ENCODE results near the gene ZNF134. TPM values are rescaled to one million over a fixed set of nuclear protein-coding genes. Genes with fewer than 3 reads are reported as not detected.
A peak's percentile ranks its signal among the peaks of the same experiment; 100 is the strongest.

The ZNF134 gene
- total and polyA plus RNA-seq, 9 of the 15 experiments (the other 6 are each of a cell fraction or from before 2014, with no cell fraction given), result 1.3 to 10.0 (median 5.7) TPM

DNA sequence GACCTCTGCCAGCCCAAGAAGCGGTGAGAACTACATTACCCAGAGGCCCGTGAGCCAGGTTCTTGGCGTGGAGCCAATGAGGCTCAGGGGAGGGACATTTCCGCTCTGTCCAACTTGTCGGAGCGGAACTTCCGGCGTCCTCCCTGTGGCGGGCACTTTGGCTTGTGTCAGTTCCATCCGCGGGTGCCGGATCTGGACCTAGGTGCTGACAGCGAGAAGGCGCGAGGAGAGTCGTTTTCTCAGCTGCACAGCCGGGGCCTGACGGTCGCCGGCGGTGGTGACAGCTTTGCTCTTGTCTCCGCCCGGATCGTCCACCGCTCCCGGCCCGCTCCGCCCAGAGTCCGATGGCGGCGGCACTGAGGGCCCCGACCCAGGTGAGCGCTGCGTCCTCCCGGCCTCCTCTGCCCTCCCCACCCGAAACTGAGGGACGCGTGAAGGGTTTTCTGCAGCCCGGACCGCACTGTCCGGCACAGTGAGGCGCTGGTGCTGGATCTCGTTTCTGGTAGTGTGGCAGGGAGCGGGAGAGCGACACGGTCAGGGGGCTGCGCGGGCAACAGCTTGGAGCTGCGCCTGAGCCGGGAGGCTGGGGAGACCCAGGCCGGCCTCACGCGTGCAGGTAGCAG lies 14.2 kb upstream of the ZNF134 start, which contains the start of gene ZNF530 (continued):
- TF ChIP-seq TSHZ1 (CRISPR knock-in tag; IDR thresholded peaks at IDR 0.05), result no peak
- no peak for TF ChIP-seq RNF219 (CRISPR knock-in tag; IDR thresholded peaks at IDR 0.05)
- TF ChIP-seq DDX20 (tag; IDR thresholded peaks at IDR 0.05; ENCODE audit: low read depth), result no peak
- no peak for TF ChIP-seq ZNF282 (CRISPR knock-in tag; IDR thresholded peaks at IDR 0.05)
- TF ChIP-seq, protein P1, sequence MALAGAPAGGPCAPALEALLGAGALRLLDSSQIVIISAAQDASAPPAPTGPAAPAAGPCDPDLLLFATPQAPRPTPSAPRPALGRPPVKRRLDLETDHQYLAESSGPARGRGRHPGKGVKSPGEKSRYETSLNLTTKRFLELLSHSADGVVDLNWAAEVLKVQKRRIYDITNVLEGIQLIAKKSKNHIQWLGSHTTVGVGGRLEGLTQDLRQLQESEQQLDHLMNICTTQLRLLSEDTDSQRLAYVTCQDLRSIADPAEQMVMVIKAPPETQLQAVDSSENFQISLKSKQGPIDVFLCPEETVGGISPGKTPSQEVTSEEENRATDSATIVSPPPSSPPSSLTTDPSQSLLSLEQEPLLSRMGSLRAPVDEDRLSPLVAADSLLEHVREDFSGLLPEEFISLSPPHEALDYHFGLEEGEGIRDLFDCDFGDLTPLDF (CRISPR knock-in tag; IDR thresholded peaks at IDR 0.05), result 0 out of 2 replicates have a peak, but pooled peaks have one; percentile 37
- TF ChIP-seq RFX5 (IDR thresholded peaks at IDR 0.05; ENCODE audit: low read depth, low read length), result no peak
- TF ChIP-seq, protein P2, sequence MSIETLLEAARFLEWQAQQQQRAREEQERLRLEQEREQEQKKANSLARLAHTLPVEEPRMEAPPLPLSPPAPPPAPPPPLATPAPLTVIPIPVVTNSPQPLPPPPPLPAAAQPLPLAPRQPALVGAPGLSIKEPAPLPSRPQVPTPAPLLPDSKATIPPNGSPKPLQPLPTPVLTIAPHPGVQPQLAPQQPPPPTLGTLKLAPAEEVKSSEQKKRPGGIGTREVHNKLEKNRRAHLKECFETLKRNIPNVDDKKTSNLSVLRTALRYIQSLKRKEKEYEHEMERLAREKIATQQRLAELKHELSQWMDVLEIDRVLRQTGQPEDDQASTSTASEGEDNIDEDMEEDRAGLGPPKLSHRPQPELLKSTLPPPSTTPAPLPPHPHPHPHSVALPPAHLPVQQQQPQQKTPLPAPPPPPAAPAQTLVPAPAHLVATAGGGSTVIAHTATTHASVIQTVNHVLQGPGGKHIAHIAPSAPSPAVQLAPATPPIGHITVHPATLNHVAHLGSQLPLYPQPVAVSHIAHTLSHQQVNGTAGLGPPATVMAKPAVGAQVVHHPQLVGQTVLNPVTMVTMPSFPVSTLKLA (conservative IDR thresholded peaks at IDR 0.05), result peak in 1 of 2 experiments; percentile 64; a peak in 2 of 4 replicates
- TF ChIP-seq NFATC3 (IDR thresholded peaks at IDR 0.05), result no peak
- TF ChIP-seq NFE2L1 (tag; IDR thresholded peaks at IDR 0.05; ENCODE audit: borderline replicate concordance, low read depth), result no peak
- TF ChIP-seq, protein P3, sequence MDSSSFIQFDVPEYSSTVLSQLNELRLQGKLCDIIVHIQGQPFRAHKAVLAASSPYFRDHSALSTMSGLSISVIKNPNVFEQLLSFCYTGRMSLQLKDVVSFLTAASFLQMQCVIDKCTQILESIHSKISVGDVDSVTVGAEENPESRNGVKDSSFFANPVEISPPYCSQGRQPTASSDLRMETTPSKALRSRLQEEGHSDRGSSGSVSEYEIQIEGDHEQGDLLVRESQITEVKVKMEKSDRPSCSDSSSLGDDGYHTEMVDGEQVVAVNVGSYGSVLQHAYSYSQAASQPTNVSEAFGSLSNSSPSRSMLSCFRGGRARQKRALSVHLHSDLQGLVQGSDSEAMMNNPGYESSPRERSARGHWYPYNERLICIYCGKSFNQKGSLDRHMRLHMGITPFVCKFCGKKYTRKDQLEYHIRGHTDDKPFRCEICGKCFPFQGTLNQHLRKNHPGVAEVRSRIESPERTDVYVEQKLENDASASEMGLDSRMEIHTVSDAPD (CRISPR knock-in tag; IDR thresholded peaks at IDR 0.05), result no peak
- TF ChIP-seq ZNF347 (CRISPR knock-in tag; IDR thresholded peaks at IDR 0.05; ENCODE audit: low read depth), result no peak
- no peak for TF ChIP-seq HLTF (IDR thresholded peaks at IDR 0.05)
- no peak for TF ChIP-seq HNRNPLL (IDR thresholded peaks at IDR 0.05; ENCODE audit: low read depth, low read length, poor library complexity, severe bottlenecking)
- no peak for TF ChIP-seq NR4A1 (CRISPR knock-in tag; IDR thresholded peaks at IDR 0.05)
- TF ChIP-seq NR4A1 (tag; IDR thresholded peaks at IDR 0.05), result no peak
- TF ChIP-seq RB1 (IDR thresholded peaks at IDR 0.05; ENCODE audit: low read depth), result peak; percentile 78
